ENCODE results near the gene GBA2.

DNA sequence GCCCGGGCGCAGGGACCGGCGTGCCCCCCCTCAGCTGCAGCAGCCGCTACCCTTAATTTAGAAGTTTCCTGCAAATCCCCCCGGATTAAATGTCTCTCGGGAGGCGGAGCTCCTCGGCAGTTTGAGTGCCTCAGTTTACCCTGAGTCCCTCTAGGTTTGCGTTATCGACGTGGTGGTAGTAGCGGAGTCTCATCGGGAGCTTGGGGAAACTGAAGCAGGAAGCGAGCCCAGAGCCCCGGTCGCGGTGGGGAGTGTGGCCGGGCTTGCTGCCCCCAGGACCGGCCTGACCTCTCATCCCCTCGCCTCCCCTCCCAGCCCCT is 58.8 kb downstream of the GBA2 start:
- TF ChIP-seq, protein P1, sequence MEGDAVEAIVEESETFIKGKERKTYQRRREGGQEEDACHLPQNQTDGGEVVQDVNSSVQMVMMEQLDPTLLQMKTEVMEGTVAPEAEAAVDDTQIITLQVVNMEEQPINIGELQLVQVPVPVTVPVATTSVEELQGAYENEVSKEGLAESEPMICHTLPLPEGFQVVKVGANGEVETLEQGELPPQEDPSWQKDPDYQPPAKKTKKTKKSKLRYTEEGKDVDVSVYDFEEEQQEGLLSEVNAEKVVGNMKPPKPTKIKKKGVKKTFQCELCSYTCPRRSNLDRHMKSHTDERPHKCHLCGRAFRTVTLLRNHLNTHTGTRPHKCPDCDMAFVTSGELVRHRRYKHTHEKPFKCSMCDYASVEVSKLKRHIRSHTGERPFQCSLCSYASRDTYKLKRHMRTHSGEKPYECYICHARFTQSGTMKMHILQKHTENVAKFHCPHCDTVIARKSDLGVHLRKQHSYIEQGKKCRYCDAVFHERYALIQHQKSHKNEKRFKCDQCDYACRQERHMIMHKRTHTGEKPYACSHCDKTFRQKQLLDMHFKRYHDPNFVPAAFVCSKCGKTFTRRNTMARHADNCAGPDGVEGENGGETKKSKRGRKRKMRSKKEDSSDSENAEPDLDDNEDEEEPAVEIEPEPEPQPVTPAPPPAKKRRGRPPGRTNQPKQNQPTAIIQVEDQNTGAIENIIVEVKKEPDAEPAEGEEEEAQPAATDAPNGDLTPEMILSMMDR (IDR thresholded peaks at IDR 0.05), result no peak
- TF ChIP-seq POLR2A (IDR thresholded peaks at IDR 0.05), result no peak

Data from heart left ventricle (tissue), 13 donors.